HepG2 (cell line): ENCODE measurements around the gene THEM4. TPM values are rescaled to one million over a fixed set of nuclear protein-coding genes. Genes with fewer than 3 reads are reported as not detected.

ENCODE experiments used
- ATF3 ChIP-seq: sonication (generic); formaldehyde crosslinking; IDR thresholded peaks from 2 replicates; pipeline ENCODE4 v1.4.0; 2020; ENCODE audit warnings: missing genetic modification reagents
- BRD4 ChIP-seq: sonication (generic); formaldehyde crosslinking; IDR thresholded peaks from 2 replicates; pipeline ENCODE4 v1.4.0; 2020; ENCODE audit warnings: missing genetic modification reagents
- CC2D1A ChIP-seq: sonication (generic); formaldehyde crosslinking; IDR thresholded peaks from 2 replicates; pipeline ENCODE4 v1.8.1; 2023; ENCODE audit warnings: mild to moderate bottlenecking, missing genetic modification reagents
- CREM ChIP-seq, 2 experiments: sonication (generic) in 1 of 2; formaldehyde crosslinking in 1 of 2; IDR thresholded peaks; 2 replicates each; pipeline versions ENCODE4 v1.4.0 to v1.6.1; 2016 to 2020; ENCODE audit warnings: antibody characterized with exemption in 1 of 2, mild to moderate bottlenecking in 1 of 2, missing genetic modification reagents in 1 of 2
- ETV5 ChIP-seq: IDR thresholded peaks from 2 replicates; pipeline ENCODE4 v1.6.1; 2018; ENCODE audit warnings: missing biosample characterization, missing genetic modification reagents, inconsistent platforms, borderline replicate concordance
- ETV6 ChIP-seq: sonication (generic); formaldehyde crosslinking; conservative IDR thresholded peaks from 2 replicates; pipeline ENCODE4 v1.4.0; 2020; ENCODE audit warnings: missing genetic modification reagents
- HNRNPL ChIP-seq: fragments of 200-400 bp; formaldehyde crosslinking; IDR thresholded peaks from 2 replicates; pipeline ENCODE4 v1.6.1; 2017; ENCODE audit warnings: mild to moderate bottlenecking, low read depth, low read length
- JARID2 ChIP-seq: sonication (generic); formaldehyde crosslinking; IDR thresholded peaks from 2 replicates; pipeline ENCODE4 v1.8.1; 2023; ENCODE audit warnings: missing genetic modification reagents, inconsistent platforms; ENCODE audit not compliant: insufficient replicate concordance
- KMT2A ChIP-seq: sonication (generic); formaldehyde crosslinking; IDR thresholded peaks from 2 replicates; pipeline ENCODE4 v1.4.0; 2020; ENCODE audit warnings: missing genetic modification reagents
- NKX3-1 ChIP-seq: sonication (generic); formaldehyde crosslinking; IDR thresholded peaks from 2 replicates; pipeline ENCODE4 v1.5.0; 2020; ENCODE audit warnings: missing genetic modification reagents
- PBX3 ChIP-seq: sonication (generic); formaldehyde crosslinking; IDR thresholded peaks from 2 replicates; pipeline ENCODE4 v1.8.1; 2023; ENCODE audit warnings: missing genetic modification reagents, inconsistent platforms, borderline replicate concordance
- REPIN1 ChIP-seq: sonication (generic); formaldehyde crosslinking; IDR thresholded peaks from 2 replicates; pipeline ENCODE4 v1.8.0; 2022; ENCODE audit warnings: missing genetic modification reagents, low read depth, mild to moderate bottlenecking, borderline replicate concordance
- SNRNP70 ChIP-seq: fragments of 200-400 bp; formaldehyde crosslinking; IDR thresholded peaks from 2 replicates; pipeline ENCODE4 v1.6.1; 2017; ENCODE audit warnings: mild to moderate bottlenecking, low read depth, low read length, moderate library complexity
- ZBTB43 ChIP-seq: sonication (generic); formaldehyde crosslinking; conservative IDR thresholded peaks from 2 replicates; pipeline ENCODE4 v1.4.0; 2020; ENCODE audit warnings: missing genetic modification reagents
- ZFP1 ChIP-seq: IDR thresholded peaks from 2 replicates; pipeline ENCODE4 v1.6.1; 2016
- ZNF772 ChIP-seq: sonication (generic); formaldehyde crosslinking; IDR thresholded peaks from 2 replicates; pipeline ENCODE4 v1.5.0; 2020; ENCODE audit warnings: mild to moderate bottlenecking, missing genetic modification reagents
- polyA plus RNA-seq, 8 experiments: library from polyadenylated mRNA; depleted of rRNA in 3 of 8; stranded (reverse) in 7 of 8; unstranded in 1 of 8; fragments of >200 nt; fragmentation: Illumina TruSeq in 4 of 8; extraction: Trizol in 4 of 8; gene quantifications; 2 replicates each; pipeline versions ENCODE4 v1.2.1 to v1.2.3, GENCODE V29; 2011 to 2016; ENCODE audit warnings: low read depth in 4 of 8, missing spikeins in 1 of 8, mixed read lengths in 1 of 8; ENCODE audit not compliant: insufficient read depth in 1 of 8
- total RNA-seq, 5 experiments: library from RNA; depleted of rRNA; stranded (reverse); fragments of >200 nt; fragmentation: Illumina TruSeq; extraction: Trizol; gene quantifications; 2 replicates each; pipeline ENCODE4 v1.2.3, GENCODE V29; 2016; ENCODE audit warnings: low read depth in 1 of 5
- TF ChIP-seq, protein P1 (sequence below): sonication (generic); formaldehyde crosslinking; IDR thresholded peaks from 2 replicates; pipeline ENCODE4 v1.5.1; 2020; ENCODE audit warnings: missing genetic modification reagents, mild to moderate bottlenecking, borderline replicate concordance
- TF ChIP-seq, protein P2 (sequence below): sonication (generic); formaldehyde crosslinking; IDR thresholded peaks from 2 replicates; pipeline ENCODE4 v1.5.0; 2020; ENCODE audit warnings: missing genetic modification reagents
- TF ChIP-seq, protein P3 (sequence below): sonication (generic); formaldehyde crosslinking; IDR thresholded peaks from 2 replicates; pipeline ENCODE4 v1.8.0; 2022; ENCODE audit warnings: missing genetic modification reagents, mild to moderate bottlenecking, inconsistent platforms, borderline replicate concordance

THEM4 gene
- total and polyA plus RNA-seq, 2 of the 13 experiments (the other 11 are each of a cell fraction or from before 2014, with no cell fraction given): 10.9 to 13.9 TPM

DNA sequence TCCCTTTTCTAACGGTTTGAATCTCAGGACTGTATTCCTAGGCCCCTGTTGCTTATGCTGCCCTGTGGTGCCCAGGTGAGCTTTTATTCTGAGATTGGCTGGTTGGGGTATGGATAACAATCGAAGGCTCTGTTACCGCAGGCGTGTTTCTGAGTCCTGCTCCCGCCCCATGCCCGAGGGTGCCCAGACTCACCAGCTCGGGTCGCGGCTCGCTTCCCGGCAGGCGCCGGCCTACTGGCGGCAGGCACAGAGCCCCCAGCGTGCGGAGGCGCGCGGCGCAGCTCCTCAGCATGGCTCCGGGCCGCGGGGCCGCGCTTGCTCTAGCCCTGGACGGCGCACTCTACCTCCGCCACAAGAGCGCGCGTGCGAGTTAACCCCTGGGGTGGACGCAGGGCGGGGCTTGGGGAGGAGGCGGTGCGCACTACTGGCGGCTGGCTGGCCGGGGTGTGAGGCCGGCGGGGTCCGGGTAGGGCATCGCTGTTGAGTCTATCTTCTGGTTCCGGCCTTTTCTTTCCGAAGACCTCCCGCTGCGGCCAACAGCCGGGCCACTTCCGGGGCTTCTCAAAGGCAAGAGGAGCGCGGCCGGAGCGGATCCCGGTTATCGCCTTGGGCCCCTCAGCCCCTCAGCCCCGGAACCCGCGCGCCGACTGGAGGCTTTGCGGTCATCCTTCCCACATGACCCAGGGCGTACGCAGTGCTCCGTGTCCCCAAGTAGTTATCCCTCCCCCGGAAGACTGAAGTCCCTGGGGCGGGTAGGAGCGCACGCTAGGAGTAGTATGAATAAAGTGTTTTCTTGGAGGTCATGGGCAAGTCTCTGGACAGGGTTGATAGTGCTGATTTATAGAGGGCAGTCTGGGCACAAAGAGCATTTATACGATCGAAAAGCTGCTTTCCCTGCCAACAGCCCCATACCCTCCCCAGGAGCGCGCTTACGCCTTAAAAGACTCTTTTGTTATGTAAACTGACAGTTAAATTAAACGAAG is at the start of gene THEM4 (continued):
- TF ChIP-seq, protein P1, sequence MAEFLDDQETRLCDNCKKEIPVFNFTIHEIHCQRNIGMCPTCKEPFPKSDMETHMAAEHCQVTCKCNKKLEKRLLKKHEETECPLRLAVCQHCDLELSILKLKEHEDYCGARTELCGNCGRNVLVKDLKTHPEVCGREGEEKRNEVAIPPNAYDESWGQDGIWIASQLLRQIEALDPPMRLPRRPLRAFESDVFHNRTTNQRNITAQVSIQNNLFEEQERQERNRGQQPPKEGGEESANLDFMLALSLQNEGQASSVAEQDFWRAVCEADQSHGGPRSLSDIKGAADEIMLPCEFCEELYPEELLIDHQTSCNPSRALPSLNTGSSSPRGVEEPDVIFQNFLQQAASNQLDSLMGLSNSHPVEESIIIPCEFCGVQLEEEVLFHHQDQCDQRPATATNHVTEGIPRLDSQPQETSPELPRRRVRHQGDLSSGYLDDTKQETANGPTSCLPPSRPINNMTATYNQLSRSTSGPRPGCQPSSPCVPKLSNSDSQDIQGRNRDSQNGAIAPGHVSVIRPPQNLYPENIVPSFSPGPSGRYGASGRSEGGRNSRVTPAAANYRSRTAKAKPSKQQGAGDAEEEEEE (CRISPR knock-in tag): 0 out of 2 replicates have a peak, but pooled peaks have one; percentile 17
- TF ChIP-seq ETV6 (CRISPR knock-in tag): peak; percentile 70; the same call in 1 of the 2 replicates
- peak; percentile 66; the same call in 1 of the 2 replicates for TF ChIP-seq REPIN1
- TF ChIP-seq, protein P2, sequence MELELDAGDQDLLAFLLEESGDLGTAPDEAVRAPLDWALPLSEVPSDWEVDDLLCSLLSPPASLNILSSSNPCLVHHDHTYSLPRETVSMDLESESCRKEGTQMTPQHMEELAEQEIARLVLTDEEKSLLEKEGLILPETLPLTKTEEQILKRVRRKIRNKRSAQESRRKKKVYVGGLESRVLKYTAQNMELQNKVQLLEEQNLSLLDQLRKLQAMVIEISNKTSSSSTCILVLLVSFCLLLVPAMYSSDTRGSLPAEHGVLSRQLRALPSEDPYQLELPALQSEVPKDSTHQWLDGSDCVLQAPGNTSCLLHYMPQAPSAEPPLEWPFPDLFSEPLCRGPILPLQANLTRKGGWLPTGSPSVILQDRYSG (CRISPR knock-in tag): peak; percentile 71; the same call in 1 of the 2 replicates
- peak; percentile 69; the same call in 1 of the 2 replicates for TF ChIP-seq HNRNPL
- TF ChIP-seq ZFP1 (CRISPR knock-in tag): peak; percentile 56
- TF ChIP-seq BRD4: peak; percentile 60; the same call in 1 of the 2 replicates
- TF ChIP-seq ETV5 (CRISPR knock-in tag): 0 out of 2 replicates have a peak, but pooled peaks have one; percentile 56
- TF ChIP-seq KMT2A (CRISPR knock-in tag): peak; percentile 81
- no peak for TF ChIP-seq PBX3
- 0 out of 2 replicates have a peak, but pooled peaks have one; percentile 45 for TF ChIP-seq ZBTB43 (CRISPR knock-in tag)
- TF ChIP-seq ZNF772 (CRISPR knock-in tag): peak; percentile 85
- no peak for TF ChIP-seq CC2D1A (CRISPR knock-in tag)
- TF ChIP-seq, protein P3, sequence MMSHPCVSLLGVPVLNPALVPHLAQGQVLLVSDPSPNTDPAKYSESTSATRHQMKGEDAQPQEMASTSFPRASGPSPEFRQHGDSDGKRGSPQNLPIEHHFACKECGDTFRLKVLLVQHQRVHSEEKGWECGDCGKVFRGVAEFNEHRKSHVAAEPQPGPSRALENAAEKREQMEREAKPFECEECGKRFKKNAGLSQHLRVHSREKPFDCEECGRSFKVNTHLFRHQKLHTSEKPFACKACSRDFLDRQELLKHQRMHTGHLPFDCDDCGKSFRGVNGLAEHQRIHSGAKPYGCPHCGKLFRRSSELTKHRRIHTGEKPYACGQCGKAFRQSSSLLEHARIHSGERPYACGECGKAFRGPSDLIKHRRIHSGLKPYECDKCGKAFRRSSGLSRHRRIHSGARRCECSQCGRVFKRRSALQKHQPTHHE (CRISPR knock-in tag): peak; percentile 92; the same call in 1 of the 2 replicates
- TF ChIP-seq JARID2 (CRISPR knock-in tag): peak; percentile 13
- TF ChIP-seq SNRNP70: no peak
- TF ChIP-seq NKX3-1 (CRISPR knock-in tag): peak; percentile 75; the same call in 1 of the 2 replicates
- no peak for TF ChIP-seq ATF3 (CRISPR knock-in tag)
- TF ChIP-seq CREM (IDR thresholded peaks at IDR 0.05): no peak
- peak; percentile 19; the same call in 1 of the 2 replicates for TF ChIP-seq CREM (CRISPR knock-in tag; IDR thresholded peaks at IDR 0.05)
